ENCODE results near the gene PDLIM1.
"Not testable (repeated sequence)": the region's sequence is repeated elsewhere in the genome, so short reads cannot be mapped to it uniquely, and the experiment has no call there.

The PDLIM1 gene

DNA sequence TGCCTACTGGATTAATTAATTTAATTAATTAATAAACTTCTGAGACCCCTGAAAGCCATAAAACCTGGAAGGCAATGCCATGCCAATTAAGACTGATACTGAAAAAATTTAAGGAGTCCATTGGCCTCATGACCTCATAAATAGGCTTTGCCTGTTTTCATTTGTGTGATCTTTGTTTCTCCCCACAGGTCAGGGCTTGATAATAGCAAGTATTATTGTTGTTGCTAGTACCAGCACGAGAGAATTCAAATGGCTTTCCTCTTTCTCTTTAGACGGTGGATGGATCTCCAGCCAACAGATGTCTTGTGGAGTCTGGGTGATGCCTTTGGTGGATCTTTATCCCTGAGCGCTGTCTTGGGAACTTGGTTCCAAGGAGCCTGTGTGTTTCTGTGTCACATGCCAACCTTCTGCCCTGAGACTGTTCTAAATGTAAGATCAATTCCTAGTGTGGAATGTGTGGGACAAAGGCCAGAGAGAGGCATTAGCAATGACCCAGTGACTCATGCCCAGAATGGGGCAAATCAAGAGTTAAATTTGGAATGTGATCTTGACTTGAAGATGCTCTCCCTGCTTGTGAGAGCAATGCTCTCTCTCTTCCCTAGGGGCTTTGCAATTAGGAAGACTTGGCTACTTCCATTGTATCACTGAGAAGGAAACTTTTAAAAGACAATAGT, 79.1 kb downstream of the PDLIM1 start:
- DNase-seq (ENCODE audit: low read depth in 2 of 2): no peak

DNA sequence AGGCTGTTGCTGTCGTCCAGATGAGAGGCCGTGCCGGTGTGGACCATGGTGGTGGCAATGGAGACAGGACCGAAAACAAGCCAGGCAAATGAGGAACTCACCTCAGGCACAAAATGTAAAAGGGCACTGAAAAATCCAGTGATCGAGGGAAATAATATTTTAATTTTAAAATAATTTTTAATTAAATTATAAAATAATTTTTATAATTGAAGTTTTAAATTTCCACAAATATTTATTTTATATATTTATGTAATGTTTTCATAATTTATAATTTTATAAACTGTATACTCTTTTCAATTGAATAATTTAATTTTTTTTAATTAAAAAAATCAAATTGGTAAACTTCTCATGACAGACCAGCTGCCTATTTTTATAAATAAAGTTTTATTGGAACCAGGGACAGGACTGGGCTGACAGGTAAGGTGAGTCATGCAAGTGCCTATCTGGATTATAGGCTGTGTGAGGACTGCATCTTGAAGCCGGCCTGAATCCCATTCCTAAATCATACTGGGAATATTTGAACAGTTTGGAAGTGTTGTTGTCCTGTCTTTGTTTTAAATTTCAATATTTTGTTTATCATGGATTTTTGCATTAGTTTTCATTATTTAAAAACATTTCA, 81.2 kb downstream of the PDLIM1 start:
- no peak for DNase-seq (ENCODE audit: low read depth in 2 of 2)

DNA sequence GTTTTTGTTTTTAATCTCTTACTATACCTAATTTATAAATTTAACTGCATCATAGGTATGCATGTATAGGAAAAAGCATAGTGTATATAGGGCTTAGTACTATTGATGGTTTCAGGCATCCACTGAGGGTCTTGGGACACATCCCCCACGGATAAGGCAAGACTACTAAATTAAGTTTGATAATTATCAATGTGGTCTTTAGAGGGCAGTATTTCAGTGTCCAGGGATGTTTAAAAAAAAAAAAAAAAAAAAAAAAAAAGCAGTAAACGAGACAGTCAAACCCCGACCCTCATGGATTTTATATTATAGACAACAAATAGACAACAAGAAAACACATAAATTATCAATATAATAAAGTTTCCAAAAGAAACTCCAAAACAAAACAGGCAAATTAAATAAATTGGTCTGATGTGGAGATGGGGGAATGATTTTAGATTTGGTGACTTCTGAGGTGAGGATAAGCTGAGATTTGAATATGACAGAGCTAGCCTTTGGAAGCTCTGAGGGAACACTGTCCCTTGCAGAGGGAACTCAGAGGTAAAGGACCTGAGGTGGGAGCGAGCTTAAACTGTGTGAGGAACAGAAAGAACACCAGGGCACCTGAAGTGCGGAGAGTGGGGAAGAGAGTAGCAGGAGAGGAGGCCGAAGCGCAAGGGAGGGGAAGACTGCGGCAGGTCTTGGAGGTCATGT, 82.0 kb downstream of the PDLIM1 start:
- no peak for DNase-seq (ENCODE audit: low read depth in 2 of 2)

DNA sequence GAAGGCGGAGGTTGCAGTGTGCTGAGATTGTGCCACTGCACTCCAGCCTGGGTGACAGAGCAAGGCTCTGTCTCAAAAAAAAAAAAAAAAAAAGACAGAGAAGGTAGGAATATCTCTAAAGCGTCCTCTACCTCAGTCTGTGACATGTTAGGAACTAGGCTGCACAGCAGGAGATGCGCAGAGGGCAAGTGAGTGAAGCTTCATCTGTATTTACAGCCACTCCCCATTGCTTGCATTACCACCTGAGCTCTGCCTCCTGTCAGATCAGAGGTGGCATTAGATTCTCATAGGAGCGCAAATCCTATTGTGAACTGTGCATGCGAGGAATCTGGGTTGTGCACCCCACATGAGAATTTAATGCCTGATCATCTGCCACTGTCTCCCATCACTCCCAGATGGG, 87.9 kb downstream of the PDLIM1 start:
- not testable (repeated sequence) for DNase-seq (ENCODE audit: low read depth in 2 of 2)

DNA sequence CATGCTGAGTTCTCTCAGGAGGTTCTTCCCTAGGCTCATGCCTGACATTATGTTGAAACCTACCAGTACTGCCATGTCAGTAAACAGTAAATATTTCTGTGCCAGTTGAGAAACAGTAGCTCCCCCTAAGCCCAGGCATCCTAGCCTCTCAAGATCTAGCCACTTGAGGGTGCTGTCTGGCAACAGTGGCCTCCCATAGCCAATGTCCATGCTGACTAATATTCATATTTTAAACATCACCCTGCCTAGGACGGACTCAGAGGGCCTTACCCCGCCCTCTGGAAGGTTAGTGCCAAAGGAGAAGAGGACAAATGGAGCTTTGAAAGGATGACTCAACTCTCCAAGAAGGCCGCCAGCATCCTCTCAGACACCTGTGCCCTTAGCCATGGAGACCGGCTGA, 89.1 kb downstream of the PDLIM1 start:
- DNase-seq (ENCODE audit: low read depth in 2 of 2): no peak

DNA sequence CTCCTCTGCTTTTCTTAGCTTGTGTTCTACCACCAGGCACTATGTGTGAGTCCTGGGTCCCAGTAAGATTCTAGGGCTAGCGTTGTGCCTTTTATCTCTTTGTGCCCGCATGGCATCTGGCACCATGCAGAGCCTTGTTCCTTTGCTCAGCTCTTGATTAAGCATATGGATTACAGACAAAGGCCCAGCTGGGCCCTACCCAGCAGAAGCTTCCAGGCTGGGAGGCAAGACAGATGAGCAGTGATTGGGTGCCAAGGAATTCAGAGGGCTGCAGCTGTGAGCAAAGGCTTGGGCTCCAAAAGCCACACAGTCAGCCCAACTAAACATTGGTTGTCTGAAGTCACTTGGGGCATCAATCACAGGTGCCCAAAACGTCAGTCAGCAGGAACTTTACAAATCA, 94.8 kb downstream of the PDLIM1 start:
- DNase-seq (ENCODE audit: low read depth in 2 of 2): no peak

DNA sequence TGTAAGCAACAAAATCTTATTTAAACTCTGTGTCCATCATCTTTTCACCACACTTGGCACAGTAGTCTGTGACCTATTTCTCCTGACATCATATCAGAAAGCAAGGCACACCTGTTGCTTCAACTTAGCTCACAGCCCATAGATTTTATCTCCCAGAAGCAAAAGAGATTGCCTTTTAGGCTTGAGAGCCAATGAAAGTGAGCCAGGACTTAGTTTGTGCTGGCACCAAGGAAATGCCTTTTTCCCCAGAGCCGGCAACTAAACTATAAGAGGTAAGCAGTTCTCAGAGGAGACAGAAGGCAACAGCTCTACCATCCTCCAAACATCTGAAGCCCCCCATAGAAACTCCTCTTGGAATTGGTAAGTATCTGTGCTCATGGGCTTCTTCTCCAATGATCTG, 96.9 kb downstream of the PDLIM1 start, which contains the start of gene ACSM6:
Gene ACSM6 (plus strand): TSS at position 295 of the 400 bp plus-strand sequence. CDS start 248 bp downstream, outside the sequence.
- no peak for DNase-seq (ENCODE audit: low read depth in 2 of 2)

DNA sequence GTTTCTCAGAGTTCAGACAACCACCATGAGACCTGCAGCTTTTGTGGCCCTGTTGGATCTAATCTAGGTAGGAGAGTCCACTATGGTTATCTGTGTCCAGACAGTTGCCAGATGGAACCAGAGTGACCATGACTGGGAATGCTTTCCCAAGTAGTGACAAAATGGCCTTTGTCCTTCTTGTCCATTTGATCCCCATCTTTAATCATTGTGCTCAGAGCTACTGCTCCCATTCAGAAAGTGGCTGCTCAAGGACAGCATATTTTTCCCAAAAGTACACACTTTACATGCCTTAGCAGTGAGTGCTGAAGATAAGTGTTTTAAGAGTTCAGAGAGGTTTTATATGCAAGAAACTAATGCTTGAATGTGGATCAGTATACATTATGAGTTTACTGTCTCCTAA, 102.2 kb downstream of the PDLIM1 start:
- no peak for DNase-seq (ENCODE audit: low read depth in 2 of 2)

DNA sequence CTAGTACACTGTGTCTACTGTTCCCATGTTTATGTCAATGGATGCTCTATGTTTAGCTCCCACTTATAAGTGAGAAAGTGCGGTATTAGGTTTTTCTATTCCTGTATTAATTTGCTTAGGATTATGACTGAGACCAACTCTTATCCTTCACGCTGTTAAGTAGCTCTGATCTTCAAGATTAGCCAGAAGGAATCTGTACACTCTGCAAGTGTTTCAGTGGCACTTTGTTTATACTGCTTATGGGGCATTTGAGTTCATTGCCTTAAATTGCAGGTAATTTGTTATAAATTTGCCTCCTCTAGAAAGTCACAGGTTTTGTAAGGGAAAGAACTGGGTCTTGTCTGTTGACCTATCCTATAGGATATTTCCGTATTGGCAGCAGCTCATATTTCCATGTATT, 103.2 kb downstream of the PDLIM1 start:
- DNase-seq (ENCODE audit: low read depth in 2 of 2): no peak
